GM21423 (cell line): ENCODE results near the gene MRGPRG.
"Not testable (repeated sequence)": the region's sequence is repeated elsewhere in the genome, so short reads cannot be mapped to it uniquely, and the experiment has no call there.

ENCODE experiments used
- ATAC-seq: cut with Tn5 transposase; IDR thresholded peaks from one replicate; pipeline ENCODE4 v1.9.1; 2021; ENCODE audit warnings: mild to moderate bottlenecking, moderate library complexity; ENCODE audit not compliant: unreplicated experiment

The MRGPRG gene

DNA sequence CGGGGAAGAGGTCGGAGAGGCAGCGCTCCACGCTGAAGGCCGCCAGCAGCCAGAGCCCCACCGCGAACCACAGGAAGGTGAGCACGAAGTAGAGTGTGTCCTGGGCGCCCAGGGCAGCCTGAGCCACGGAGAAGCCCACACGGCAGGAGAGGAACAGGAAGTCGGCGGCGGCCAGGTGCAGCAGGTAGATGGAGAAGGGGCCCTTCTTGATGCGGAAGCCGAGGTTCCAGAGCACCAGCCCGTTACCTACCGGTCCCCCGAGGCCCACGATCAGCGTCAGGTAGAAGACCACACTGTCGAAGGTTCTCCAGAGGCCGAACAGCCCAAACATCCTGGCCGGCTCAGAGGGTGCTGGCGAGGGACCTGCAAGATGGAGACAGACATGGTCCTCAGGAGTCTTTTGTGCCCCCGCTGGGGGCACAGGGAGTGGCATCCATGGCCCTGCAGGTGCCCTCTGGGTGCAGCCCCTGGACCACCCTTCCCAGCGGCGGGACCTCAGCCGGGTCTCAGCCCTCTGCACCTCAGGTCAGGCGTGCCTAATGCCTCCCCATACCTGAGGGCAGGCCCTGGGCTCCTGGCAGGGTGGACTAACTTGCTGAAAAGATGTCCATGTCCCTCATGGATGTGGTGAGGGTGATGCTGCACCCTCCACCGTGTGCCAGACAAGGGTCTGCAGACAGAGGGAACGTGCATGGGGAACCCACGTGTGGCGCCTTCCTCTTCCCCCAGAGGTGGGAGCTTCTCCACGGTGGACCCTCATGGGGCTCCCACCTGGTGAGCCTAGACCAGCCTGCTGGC lies at the start of gene MRGPRG:
MRGPRG (minus strand) TSS at position 331 of the 798 bp plus-strand sequence; CDS start at position 331, 0 bp downstream.
- ATAC-seq, result no peak

DNA sequence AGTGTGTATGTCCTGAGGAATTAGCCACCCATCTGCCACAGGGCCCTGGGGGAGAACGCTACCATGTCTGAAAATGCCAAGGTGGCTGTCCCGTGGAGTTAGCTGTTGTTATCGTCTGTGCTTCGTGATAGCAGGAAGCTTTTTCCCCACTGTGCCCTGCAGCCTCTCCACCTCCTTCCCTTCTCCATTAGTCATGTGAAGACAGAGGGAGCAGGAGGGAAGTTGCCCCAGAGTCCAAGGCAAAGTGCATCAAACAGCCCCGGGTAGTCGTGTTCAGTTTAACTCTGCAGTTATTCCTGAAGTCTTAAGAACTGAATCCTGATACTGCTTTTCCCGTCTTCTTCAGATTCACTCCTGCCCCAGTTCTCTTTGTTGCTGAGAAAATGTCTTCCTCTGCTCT lies 43.9 kb upstream of the MRGPRG start:
- not testable (repeated sequence) for ATAC-seq

- not testable (repeated sequence) for ATAC-seq
These were observed 43.2 kb upstream of the MRGPRG start for GRCh38 chr11:3261831-3262230.

DNA sequence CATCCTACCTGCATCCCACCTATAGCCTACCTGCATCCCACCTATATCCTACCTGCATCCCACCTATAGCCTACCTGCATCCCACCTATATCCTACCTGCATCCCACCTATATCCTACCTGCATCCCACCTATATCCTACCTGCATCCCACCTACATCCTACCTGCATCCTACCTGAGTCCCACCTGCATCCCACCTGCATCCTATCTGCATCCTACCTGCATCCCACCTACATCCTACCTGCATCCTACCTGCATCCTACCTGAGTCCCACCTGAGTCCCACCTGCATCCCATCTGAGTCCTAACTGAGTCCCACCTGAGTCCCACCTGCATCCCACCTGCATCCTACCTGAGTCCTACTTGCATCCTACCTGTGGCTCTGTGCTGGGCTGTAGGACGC lies 38.9 kb upstream of the MRGPRG start:
- ATAC-seq, result not testable (repeated sequence)

DNA sequence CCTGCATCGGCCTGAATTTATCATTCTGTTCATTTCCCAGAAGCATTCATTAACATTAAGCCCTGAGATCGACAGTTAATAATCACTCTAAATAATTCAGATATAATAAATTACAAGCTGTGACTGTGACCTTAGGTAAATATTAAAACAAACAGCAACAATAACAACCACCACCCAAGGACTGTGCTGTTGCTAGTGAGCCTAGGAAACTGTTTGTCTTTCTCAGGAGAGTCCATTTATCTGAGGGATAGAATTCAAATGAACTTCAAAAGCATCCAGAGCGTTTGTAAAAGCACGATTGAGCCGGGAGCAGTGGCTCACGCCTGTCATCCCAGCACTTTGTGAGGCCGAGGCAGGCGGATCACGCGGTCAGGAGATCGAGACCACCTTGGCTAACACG lies 36.6 kb upstream of the MRGPRG start:
- not testable (repeated sequence) for ATAC-seq

DNA sequence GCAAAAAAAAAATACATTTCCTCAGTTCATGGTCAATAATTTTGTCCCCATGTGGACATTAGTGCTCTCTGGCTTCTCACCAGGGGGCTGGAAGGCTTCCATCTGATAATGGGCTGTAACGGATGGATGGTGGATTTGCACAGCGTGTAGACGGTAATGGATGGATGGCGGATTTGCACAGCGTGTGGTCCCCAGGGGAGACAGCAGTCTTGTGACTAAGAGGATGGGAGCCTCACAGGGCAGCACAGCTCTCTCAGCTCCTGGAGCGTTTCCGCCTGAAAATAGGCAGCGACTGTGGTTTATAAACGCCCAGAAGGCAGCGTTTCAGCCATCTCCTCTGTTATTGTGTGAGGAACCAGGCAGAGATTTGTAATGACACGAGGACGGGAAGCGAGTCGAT lies 36.2 kb upstream of the MRGPRG start:
- ATAC-seq, result not testable (repeated sequence)

DNA sequence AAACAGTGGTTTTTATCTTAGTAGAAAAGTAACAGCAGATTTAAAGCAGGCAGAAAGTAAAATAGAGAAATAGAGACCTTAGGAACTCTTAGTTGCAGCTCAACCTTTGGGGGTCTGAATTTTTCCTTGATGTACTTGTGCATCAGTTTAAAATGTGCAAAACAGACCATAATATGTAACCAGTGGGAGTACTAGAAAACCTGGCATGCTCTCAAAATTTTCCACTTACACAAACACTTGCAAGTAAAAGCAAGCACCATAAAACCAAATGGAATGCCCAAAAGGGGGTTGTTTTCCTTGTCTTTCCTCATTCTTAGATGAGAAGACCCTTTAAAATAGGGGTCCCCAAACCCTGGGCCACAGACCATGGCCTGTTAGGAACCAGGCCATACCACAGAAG lies 26.5 kb upstream of the MRGPRG start:
- ATAC-seq, result no peak

- no peak for ATAC-seq
These were observed 25.3 kb upstream of the MRGPRG start for GRCh38 chr11:3243880-3244279.

GRCh38 chr11:3237119-3237518 lies 18.5 kb upstream of the MRGPRG start:
- ATAC-seq, result no peak

- ATAC-seq, result no peak
These were observed 16.2 kb upstream of the MRGPRG start for GRCh38 chr11:3234846-3235245.

DNA sequence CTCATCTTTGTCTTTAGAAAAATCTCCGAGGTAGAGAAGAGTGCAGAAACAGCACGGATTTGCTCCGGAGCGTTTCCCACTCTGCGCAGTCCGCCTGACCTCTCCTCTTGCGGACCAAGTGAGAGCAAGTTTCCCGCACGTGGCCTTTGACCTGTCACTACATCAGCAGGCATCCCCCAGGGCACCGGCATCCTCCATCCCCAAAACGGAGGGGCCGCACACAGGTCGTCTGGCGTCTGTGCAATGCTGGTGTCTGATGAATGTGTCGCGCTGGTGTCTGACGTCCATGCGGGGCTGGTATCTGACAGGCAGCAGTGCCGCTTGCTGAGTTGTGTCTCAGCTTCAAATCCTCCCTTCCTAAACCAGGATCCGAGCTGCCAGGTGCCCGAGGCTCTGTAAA lies 14.3 kb upstream of the MRGPRG start:
- no peak for ATAC-seq

GRCh38 chr11:3231851-3232744 lies 13.5 kb upstream of the MRGPRG start, which contains the start of gene MRGPRE:
MRGPRE (minus strand) TSS chr11:3232417; CDS start chr11:3228799, 3,618 bp downstream.
- no peak for ATAC-seq

GRCh38 chr11:3231550-3231850 lies 12.9 kb upstream of the MRGPRG start:
- ATAC-seq, result no peak

- no peak for ATAC-seq
These were observed 12.3 kb upstream of the MRGPRG start for GRCh38 chr11:3230636-3231549.

DNA sequence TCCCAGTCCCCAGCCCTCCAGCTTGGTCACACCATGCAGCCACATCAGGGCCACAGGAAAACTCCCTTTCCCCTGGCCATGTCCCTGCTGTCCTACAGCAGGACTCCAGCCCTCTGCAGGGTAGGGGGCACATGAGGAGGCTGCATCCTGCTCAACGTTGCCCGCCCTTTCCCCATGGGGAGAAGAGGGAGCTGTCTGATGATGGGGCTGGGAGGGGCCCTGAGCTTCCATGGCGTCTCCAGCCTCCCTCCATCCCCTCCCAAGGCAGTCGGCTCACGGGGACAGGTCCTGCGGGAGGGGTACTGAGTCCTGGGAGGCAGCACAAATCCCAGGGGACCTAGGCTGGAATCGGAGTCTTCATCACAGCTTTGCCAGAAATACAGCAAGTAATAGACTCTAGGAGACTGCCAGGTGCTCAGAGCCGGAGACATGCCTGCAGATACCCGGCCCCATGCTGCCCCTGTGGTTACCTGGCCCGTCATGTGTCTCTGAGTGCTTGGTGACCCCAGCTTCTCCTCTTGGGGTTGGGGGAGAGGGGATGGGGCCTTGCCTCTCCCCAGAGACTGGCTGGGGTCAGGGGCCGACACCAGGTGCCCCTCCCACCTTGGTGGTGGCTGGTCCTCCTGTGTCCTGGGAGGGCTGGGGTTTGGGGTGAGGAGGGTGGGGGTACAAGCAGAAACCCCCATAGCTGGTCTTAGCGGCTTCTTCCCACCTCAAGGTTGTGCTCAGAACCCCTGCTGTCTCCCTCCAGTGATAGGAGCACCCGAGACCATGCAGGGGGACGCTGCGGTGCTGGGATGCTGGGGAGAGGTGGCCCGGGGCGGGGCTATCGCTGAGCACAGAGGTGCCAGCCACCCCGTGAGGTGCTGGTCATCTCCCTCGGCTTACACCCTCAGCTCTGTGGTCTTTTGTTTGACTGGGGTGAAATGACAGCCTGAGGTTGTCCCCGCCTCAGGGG lies 11.3 kb upstream of the MRGPRG start:
- ATAC-seq, result no peak

DNA sequence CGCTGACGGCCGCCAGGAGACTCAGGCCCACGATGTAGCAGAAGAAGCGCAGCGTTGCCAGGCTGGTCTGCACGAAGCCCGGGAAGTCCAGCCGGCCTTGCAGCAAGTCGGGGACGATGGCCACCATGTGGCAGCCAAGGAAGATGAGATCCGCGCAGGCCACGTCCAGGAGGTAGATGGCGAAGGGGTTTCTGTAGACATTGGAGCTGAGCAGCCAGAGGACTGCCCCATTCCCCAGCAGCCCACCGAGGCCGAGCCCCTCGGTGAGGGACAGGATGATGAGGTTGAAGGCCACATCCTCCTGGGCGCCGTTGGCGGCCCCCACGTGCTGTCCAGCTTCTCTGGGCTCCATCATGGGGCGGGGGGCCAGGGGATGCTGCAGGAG lies 9.8 kb upstream of the MRGPRG start:
- no peak for ATAC-seq

- ATAC-seq, result no peak
These were observed 9.2 kb upstream of the MRGPRG start for GRCh38 chr11:3227568-3228444.

- no peak for ATAC-seq
These were observed 8.4 kb upstream of the MRGPRG start for GRCh38 chr11:3226846-3227567.
